ENCODE data around the gene CCDC149.

Gene CCDC149

GRCh38 chr4:24801136-24801855 lies 111.5 kb downstream of the CCDC149 start:
- no peak for DNase-seq (ENCODE audit: low read depth)
- no peak overlapping the region for H3K4me3 ChIP-seq (ENCODE audit: low read depth, low read length)
- TF ChIP-seq, protein P1, sequence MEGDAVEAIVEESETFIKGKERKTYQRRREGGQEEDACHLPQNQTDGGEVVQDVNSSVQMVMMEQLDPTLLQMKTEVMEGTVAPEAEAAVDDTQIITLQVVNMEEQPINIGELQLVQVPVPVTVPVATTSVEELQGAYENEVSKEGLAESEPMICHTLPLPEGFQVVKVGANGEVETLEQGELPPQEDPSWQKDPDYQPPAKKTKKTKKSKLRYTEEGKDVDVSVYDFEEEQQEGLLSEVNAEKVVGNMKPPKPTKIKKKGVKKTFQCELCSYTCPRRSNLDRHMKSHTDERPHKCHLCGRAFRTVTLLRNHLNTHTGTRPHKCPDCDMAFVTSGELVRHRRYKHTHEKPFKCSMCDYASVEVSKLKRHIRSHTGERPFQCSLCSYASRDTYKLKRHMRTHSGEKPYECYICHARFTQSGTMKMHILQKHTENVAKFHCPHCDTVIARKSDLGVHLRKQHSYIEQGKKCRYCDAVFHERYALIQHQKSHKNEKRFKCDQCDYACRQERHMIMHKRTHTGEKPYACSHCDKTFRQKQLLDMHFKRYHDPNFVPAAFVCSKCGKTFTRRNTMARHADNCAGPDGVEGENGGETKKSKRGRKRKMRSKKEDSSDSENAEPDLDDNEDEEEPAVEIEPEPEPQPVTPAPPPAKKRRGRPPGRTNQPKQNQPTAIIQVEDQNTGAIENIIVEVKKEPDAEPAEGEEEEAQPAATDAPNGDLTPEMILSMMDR (conservative IDR thresholded peaks at IDR 0.05; ENCODE audit: low read depth, low read length) = no peak

GRCh38 chr4:24800325-24800895 lies 112.4 kb downstream of the CCDC149 start:
- TF ChIP-seq, protein P1 (conservative IDR thresholded peaks at IDR 0.05; ENCODE audit: low read depth, low read length) = no peak
- peak; percentile 30 for DNase-seq (ENCODE audit: low read depth)
- H3K4me3 ChIP-seq (ENCODE audit: low read depth, low read length) = peak overlapping the region; percentile 39

GRCh38 chr4:24799544-24800324 lies 113.1 kb downstream of the CCDC149 start:
- H3K4me3 ChIP-seq (ENCODE audit: low read depth, low read length) = peak overlapping the region; percentile 39
- TF ChIP-seq, protein P1 (conservative IDR thresholded peaks at IDR 0.05; ENCODE audit: low read depth, low read length) = no peak
- DNase-seq (ENCODE audit: low read depth) = no peak

- TF ChIP-seq, protein P1 (conservative IDR thresholded peaks at IDR 0.05; ENCODE audit: low read depth, low read length) = no peak
- no peak overlapping the region for H3K4me3 ChIP-seq (ENCODE audit: low read depth, low read length)
- DNase-seq (ENCODE audit: low read depth) = no peak
These were observed 113.7 kb downstream of the CCDC149 start for GRCh38 chr4:24799196-24799543.

GRCh38 chr4:24798036-24798610 lies 114.7 kb downstream of the CCDC149 start:
- no peak for DNase-seq (ENCODE audit: low read depth)
- TF ChIP-seq, protein P1 (conservative IDR thresholded peaks at IDR 0.05; ENCODE audit: low read depth, low read length) = no peak
- no peak overlapping the region for H3K4me3 ChIP-seq (ENCODE audit: low read depth, low read length)

DNA sequence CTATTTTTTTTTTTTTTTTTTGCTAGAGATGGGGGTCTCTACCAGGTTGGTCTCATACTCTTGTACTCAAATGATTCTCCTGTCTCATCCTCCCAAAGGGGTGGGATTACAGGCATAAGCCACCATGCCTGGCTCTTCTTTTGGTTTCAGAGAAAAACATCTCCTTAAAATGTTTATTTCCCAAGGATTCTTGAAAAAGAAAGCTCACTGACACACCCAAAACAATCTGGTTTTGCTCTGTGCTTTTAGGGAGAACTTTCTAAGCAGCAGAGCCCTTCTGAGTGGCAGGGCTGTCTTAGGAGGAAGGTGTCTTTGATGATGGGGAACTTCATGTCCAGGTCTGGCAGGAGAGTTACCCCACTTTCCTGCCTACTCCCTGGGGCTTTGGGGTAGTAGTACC lies 116.2 kb downstream of the CCDC149 start:
- TF ChIP-seq, protein P1 (conservative IDR thresholded peaks at IDR 0.05; ENCODE audit: low read depth, low read length) = no peak
- H3K4me3 ChIP-seq (ENCODE audit: low read depth, low read length) = no peak overlapping the region
- no peak for DNase-seq (ENCODE audit: low read depth)
